GM18858 (cell line): ENCODE measurements around the gene SIVA1.

Source experiments
- ATAC-seq: cut with Tn5 transposase; IDR thresholded peaks from one replicate; pipeline ENCODE4 v1.9.1; 2021; ENCODE audit not compliant: unreplicated experiment

Gene SIVA1

DNA sequence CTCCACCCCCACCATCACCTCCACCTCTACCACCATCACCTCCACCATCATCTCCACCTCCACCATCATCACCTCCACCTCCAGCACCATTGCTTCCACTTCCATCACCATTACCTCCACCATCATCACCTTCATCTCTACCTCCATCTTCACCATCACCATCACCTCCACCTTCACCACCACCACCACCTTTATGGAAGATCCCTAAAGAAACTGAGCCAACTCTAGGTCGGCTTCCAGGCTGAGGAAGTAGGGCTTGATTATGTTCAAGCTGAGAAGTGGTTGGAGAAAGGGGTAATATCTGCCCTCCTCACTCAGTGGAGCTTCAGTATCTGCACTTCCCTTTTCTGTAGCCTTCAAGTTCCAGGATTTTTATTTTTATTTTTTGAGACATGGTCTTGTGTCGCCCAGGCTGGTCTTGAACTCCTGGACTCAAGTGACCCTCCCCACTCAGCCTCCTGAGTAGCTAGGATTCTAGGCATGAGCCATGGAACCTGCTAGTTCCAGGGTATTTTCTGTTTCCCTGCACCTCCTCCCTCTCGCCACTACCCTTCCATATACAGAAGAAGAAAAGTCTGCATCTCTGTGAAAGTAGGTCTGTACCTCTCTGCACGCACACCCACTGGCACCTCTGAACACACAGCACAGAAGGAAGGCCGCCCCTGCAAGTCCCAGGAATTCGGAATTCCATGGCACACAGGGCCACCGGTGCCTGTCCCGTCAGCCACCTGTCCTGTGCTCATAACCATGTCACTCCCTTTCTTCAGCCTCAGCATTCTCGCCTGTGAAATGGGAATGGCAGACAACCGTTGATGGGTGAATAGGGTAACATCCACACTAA lies 53.9 kb downstream of the SIVA1 start:
- no peak for ATAC-seq

- no peak for ATAC-seq
These were observed 55.5 kb downstream of the SIVA1 start for GRCh38 chr14:104808456-104808855.
